ENCODE measurements around the gene AKR1E2. TPM values are rescaled to one million over a fixed set of nuclear protein-coding genes. Genes with fewer than 3 reads are reported as not detected.

AKR1E2 gene
- total and polyA plus RNA-seq, 7 donors = 0.65 to 5.1 (median 1.8) TPM

GRCh38 chr10:4790045-4790444 is 36.0 kb upstream of the AKR1E2 start:
- no peak overlapping the region for H3K4me3 ChIP-seq
- ATAC-seq (no peak), DNase-seq (no peak)
- no peak overlapping the region for H3K27ac ChIP-seq
- H3K9me3 ChIP-seq = no peaks in the 10 kb centered on the region
- no peaks in the 10 kb centered on the region for H3K27me3 ChIP-seq (ENCODE audit: insufficient read depth in 3 of 3, low read length in 2 of 3)
- intact Hi-C loops (cut with DNase I) = no loop called here
- H3K36me3 ChIP-seq (ENCODE audit: insufficient read depth in 1 of 2, low read depth in 1 of 2) = no peaks in the 10 kb centered on the region
- TF ChIP-seq, protein P1, sequence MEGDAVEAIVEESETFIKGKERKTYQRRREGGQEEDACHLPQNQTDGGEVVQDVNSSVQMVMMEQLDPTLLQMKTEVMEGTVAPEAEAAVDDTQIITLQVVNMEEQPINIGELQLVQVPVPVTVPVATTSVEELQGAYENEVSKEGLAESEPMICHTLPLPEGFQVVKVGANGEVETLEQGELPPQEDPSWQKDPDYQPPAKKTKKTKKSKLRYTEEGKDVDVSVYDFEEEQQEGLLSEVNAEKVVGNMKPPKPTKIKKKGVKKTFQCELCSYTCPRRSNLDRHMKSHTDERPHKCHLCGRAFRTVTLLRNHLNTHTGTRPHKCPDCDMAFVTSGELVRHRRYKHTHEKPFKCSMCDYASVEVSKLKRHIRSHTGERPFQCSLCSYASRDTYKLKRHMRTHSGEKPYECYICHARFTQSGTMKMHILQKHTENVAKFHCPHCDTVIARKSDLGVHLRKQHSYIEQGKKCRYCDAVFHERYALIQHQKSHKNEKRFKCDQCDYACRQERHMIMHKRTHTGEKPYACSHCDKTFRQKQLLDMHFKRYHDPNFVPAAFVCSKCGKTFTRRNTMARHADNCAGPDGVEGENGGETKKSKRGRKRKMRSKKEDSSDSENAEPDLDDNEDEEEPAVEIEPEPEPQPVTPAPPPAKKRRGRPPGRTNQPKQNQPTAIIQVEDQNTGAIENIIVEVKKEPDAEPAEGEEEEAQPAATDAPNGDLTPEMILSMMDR (IDR thresholded peaks at IDR 0.05) = no peak
- no peaks in the 10 kb centered on the region for H3K4me1 ChIP-seq
- 41 to 61% (median 46%) methylated on average over 3 of the region's 3 CpGs for WGBS, 3 donors

DNA sequence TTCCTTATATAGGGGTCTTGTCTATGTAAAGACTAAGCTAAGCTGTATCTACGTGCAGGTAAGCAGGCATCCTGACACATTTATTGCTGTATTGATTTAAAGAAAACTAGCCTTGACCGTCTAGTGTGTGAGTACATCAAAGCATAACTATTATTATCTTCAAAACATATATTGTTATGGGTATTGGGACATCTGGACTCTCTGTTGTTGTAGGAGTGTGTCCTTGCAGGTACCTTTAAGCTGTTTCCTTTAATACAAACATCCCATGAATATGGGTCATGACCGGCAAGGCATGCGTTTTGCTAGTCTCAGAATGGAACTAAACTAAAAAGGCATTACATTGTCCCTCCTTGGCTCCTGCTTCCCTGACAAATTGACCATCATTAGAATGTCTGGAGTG is 35.1 kb upstream of the AKR1E2 start:
- Histone ChIP-seq H3K27ac (no peak overlapping the region), H3K9me3 (no peaks in the 10 kb centered on the region), H3K4me3 (no peak overlapping the region), H3K36me3 (ENCODE audit: insufficient read depth in 1 of 2, low read depth in 1 of 2) (no peaks in the 10 kb centered on the region), H3K4me1 (no peaks in the 10 kb centered on the region), H3K27me3 (ENCODE audit: insufficient read depth in 3 of 3, low read length in 2 of 3) (no peaks in the 10 kb centered on the region)
- TF ChIP-seq, protein P1 (IDR thresholded peaks at IDR 0.05) = no peak
- DNase-seq (no peak), ATAC-seq (no peak)
- 73 to 81% (median 76%) methylated on average over 4 of the region's 4 CpGs for WGBS, 3 donors
- intact Hi-C loops (cut with DNase I) = no loop called here

- DNase-seq = no peak
- 29 to 41% (median 32%) methylated on average over 1 of the region's 1 CpG for WGBS, 3 donors
- intact Hi-C loops (cut with DNase I) = no loop called here
- Histone ChIP-seq H3K27ac (no peak overlapping the region), H3K9me3 (no peaks in the 10 kb centered on the region), H3K27me3 (ENCODE audit: insufficient read depth in 3 of 3, low read length in 2 of 3) (no peaks in the 10 kb centered on the region), H3K4me3 (no peak overlapping the region), H3K36me3 (ENCODE audit: insufficient read depth in 1 of 2, low read depth in 1 of 2) (no peaks in the 10 kb centered on the region), H3K4me1 (no peaks in the 10 kb centered on the region)
- TF ChIP-seq, protein P1 (IDR thresholded peaks at IDR 0.05) = no peak
- no peak for ATAC-seq
Observed at GRCh38 chr10:4792381-4792780, 33.6 kb upstream of the AKR1E2 start.

- Histone ChIP-seq H3K9me3 (no peaks in the 10 kb centered on the region), H3K4me3 (no peak overlapping the region), H3K27me3 (ENCODE audit: insufficient read depth in 3 of 3, low read length in 2 of 3) (peaks cover 0 to 2% (median 0%) of the 10 kb centered on the region in 3 donors), H3K36me3 (ENCODE audit: insufficient read depth in 1 of 2, low read depth in 1 of 2) (no peaks in the 10 kb centered on the region), H3K27ac (no peak overlapping the region), H3K4me1 (no peaks in the 10 kb centered on the region)
- WGBS, 3 donors = 80 to 87% (median 84%) methylated on average over 3 of the region's 3 CpGs
- TF ChIP-seq, protein P1 (IDR thresholded peaks at IDR 0.05) = no peak
- intact Hi-C loops (cut with DNase I) = no loop called here
- DNase-seq (no peak), ATAC-seq (no peak)
Observed at GRCh38 chr10:4801405-4801804, 24.6 kb upstream of the AKR1E2 start.

DNA sequence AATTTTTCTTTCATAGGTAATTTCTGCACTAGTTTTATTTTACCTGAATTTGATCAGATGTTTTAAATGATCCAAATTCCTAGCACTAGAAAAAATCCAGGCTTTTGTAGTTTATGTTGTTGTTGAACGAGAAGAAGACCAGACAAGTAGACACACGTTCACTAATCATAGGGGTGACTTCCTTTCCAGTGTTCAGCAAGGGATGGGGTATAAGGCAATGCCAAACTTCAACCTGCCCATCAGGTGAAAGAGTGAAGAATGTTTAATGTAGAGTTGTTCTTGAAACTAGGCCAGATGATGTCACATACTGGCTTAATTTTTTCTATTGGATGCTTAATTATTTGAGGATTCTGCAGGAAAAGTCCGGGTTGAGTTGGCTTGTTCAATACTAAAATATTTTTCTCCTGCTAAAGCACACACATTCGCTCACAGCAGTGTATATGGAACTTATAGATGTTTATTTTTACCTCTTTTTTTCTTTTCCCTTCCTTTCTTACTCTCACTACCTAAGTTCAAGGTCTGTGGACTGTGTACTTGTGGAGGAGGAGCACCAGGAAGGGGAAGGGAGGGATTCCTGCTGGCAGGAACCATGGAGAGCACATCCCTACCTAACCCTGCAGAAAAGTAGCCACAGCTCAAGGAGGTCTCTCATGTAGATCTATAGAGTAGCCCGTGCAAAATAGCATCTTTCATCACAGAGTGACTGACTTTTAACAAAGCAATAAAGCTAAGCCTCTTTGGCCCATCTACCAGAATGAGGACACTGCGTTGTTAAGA is 23.1 kb upstream of the AKR1E2 start:
- H3K27me3 ChIP-seq (ENCODE audit: insufficient read depth in 3 of 3, low read length in 2 of 3) = peaks cover 0 to 2% (median 0%) of the 10 kb centered on the region in 3 donors
- TF ChIP-seq, protein P1 (IDR thresholded peaks at IDR 0.05) = no peak
- H3K27ac ChIP-seq = no peak overlapping the region
- intact Hi-C loops (cut with DNase I) = no loop called here
- H3K9me3 ChIP-seq = no peaks in the 10 kb centered on the region
- ATAC-seq (no peak), DNase-seq (no peak)
- no peaks in the 10 kb centered on the region for H3K36me3 ChIP-seq (ENCODE audit: insufficient read depth in 1 of 2, low read depth in 1 of 2)
- H3K4me3 ChIP-seq = no peak overlapping the region
- 79 to 84% (median 81%) methylated on average over 6 of the region's 6 CpGs for WGBS, 3 donors
- H3K4me1 ChIP-seq = no peaks in the 10 kb centered on the region

Measured in psoas muscle (tissue), 8 donors.